Measurements from ENCODE around the gene FER.

DNA sequence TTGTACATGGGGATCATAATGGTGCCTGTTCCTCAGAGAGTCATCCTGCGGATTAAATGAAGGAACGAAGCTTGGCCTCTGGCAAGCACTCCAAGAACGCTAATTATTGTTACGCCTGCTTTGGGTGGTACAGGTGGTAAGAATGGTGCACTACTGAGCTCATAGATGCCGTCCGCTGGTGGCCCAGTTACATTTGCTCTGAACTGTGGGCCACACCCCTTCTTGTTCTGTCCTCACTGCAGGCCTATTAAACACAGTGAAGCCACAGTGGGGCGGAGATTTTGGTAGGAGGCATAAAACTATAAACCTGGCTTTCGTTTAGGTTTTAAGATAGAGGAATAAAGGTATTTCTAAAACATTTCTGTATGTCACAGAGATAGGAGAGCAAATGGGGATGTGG is 40.6 kb upstream of the FER start:
- TF ChIP-seq, protein P1, sequence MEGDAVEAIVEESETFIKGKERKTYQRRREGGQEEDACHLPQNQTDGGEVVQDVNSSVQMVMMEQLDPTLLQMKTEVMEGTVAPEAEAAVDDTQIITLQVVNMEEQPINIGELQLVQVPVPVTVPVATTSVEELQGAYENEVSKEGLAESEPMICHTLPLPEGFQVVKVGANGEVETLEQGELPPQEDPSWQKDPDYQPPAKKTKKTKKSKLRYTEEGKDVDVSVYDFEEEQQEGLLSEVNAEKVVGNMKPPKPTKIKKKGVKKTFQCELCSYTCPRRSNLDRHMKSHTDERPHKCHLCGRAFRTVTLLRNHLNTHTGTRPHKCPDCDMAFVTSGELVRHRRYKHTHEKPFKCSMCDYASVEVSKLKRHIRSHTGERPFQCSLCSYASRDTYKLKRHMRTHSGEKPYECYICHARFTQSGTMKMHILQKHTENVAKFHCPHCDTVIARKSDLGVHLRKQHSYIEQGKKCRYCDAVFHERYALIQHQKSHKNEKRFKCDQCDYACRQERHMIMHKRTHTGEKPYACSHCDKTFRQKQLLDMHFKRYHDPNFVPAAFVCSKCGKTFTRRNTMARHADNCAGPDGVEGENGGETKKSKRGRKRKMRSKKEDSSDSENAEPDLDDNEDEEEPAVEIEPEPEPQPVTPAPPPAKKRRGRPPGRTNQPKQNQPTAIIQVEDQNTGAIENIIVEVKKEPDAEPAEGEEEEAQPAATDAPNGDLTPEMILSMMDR (IDR thresholded peaks at IDR 0.05): no peak
- TF ChIP-seq TCF7L2 (IDR thresholded peaks at IDR 0.05; ENCODE audit: low read depth, low read length) (no peak), POLR2AphosphoS5 (IDR thresholded peaks at IDR 0.05; ENCODE audit: low read depth, low read length) (no peak)
- TF ChIP-seq, protein P2, sequence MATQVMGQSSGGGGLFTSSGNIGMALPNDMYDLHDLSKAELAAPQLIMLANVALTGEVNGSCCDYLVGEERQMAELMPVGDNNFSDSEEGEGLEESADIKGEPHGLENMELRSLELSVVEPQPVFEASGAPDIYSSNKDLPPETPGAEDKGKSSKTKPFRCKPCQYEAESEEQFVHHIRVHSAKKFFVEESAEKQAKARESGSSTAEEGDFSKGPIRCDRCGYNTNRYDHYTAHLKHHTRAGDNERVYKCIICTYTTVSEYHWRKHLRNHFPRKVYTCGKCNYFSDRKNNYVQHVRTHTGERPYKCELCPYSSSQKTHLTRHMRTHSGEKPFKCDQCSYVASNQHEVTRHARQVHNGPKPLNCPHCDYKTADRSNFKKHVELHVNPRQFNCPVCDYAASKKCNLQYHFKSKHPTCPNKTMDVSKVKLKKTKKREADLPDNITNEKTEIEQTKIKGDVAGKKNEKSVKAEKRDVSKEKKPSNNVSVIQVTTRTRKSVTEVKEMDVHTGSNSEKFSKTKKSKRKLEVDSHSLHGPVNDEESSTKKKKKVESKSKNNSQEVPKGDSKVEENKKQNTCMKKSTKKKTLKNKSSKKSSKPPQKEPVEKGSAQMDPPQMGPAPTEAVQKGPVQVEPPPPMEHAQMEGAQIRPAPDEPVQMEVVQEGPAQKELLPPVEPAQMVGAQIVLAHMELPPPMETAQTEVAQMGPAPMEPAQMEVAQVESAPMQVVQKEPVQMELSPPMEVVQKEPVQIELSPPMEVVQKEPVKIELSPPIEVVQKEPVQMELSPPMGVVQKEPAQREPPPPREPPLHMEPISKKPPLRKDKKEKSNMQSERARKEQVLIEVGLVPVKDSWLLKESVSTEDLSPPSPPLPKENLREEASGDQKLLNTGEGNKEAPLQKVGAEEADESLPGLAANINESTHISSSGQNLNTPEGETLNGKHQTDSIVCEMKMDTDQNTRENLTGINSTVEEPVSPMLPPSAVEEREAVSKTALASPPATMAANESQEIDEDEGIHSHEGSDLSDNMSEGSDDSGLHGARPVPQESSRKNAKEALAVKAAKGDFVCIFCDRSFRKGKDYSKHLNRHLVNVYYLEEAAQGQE (IDR thresholded peaks at IDR 0.05; ENCODE audit: insufficient read depth in 1 of 2, low read depth in 2 of 2, low read length in 1 of 2): no peak

Data from Panc1 (cell line).